Activated CD4-positive, alpha-beta T cell treated with anti-CD3 and anti-CD28 coated beads for 24 hours (primary cell): ENCODE data around the gene ZYX.

Experiments
- DNase-seq, 2 donors: peaks; one replicate each; pipeline ENCODE4 v3.0.0-alpha.2; 2020; ENCODE audit warnings: low read depth in 2 of 2

The ZYX gene

DNA sequence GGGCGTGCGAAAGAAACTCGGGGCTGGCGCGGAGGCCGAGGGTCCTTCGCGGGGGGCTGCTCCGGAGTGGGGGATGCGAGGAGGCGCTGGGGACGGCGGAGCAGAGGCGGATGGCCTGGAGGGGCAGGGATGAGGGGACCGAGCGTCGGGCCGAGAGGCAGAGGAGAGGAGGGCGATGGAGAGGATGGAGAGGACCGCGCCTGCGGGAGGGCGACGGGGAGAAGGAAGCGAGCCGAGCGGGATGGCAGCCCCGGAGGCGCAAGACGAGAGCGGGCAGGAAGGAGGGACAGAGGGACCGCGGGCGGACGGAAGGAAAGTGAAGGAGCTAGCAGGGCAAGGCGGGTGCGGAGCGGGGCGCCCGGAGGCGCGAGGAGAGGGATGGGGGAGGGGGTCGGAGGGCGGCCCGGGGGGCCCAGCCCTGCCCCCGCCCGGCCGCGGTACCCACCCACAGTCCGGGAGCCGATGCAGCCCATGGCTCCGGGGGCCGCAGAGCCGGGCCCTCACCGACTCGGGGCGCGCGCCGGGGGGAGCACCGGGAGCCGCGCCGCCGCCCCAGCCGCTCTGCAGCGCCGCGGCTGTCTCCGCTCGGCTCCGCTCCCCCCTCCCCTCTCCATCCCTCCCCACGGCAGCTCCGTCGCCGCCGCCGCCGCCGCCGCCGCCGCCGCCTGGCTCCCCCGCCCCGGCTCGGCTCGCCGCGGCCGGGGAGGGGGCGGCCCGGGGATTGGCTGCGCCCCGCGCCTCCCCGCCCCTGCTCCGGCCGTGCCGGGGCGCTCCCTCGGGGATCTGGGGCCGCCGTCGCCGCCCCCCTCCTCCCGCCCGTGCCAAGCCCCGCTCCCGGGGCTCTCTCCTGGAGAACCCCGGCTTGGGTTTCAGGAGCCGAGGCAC is 18.8 kb upstream of the ZYX start, which contains the start of gene FAM131B:
Gene FAM131B, minus strand, starts transcription at position 583 of the 885 bp plus-strand sequence. Its CDS starts 110 bp downstream, at position 473.
- DNase-seq = no peak

GRCh38 chr7:143363016-143363937 is 17.9 kb upstream of the ZYX start:
- no peak for DNase-seq

DNA sequence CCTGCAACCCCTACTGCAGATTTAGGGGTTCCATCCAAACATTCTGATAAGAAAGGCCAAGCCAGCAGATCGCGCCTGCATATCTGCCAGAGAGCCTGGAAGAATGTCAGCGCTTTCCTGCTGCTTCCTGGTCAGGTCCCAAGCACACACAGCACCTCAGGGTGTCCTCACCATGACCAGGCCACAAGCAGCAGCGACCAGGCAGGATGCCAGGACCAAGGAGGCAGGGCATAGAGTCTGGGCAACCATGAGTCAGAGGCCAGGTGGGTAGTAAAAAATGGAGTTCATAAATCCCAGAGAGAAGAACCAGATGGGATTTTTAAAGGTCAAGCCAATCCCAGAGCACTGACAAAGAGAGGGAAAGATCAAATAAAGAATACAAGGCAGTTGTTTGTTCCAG is 13.2 kb upstream of the ZYX start:
- DNase-seq = no peak

DNA sequence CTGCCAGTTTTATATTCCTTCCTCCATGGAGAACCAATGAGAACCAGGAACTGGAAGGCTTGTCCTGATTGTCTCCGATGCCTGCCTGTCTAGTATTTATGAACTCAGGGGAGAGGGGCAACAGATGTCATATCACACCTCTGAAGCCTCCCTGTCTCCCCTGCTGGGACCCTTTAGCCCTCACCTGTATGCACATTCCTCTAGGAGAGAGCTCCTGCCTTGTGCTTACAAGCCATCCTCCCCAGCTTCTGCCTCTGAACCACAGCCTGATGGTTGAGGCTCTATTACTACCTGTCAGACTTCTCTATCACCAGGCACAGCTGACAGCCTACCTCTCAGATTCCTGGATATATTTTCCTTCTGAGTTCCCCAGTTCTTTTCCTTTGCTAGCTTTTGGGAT is 12.8 kb upstream of the ZYX start:
- DNase-seq = no peak

GRCh38 chr7:143369678-143370651 is 11.2 kb upstream of the ZYX start:
- DNase-seq = no peak

DNA sequence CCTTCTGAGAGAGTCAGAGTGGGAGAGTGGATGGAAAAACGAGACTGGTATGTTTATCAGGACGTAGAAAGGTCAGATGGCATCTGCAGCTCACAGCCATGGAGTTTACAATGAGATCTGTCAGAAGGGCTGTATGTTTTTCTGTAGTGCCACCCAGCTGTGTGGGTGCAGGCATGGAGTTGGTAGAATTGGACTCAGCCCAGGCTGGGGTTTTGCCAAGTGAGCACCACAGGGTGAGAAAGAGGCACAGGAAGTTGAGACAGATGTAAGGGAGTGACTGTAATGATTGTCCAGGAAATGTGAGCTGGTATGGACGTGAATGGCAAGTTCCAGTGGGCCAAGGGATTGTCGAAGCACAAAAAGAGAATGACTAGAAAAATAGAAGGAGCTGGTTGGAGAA is 9.1 kb upstream of the ZYX start:
- DNase-seq = no peak

DNA sequence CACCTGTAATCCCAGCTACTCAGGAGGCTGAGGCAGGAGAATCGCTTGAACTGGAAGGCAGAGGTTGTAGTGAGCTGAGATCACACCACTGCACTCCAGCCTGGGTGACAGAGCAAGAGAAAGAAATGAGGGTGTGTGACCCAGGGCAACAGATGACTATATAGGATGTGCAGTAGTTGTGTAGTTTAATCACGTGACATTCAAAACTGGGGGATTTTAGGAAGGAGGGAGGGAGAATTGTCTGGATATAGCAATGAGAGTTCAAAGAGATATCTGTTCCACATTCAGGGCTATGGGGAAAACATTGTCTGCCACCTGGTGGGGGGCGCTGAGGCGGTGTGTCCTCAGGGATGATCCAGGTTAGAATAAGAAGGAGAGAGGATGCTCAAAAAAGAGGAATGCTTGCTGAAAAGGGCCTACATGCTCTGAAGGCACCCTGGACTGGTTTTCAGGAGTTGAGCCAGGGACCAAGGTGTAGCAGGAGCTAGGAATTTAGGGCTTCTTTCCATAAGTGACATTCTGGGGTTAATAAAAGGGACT is 7.8 kb upstream of the ZYX start:
- no peak for DNase-seq

DNA sequence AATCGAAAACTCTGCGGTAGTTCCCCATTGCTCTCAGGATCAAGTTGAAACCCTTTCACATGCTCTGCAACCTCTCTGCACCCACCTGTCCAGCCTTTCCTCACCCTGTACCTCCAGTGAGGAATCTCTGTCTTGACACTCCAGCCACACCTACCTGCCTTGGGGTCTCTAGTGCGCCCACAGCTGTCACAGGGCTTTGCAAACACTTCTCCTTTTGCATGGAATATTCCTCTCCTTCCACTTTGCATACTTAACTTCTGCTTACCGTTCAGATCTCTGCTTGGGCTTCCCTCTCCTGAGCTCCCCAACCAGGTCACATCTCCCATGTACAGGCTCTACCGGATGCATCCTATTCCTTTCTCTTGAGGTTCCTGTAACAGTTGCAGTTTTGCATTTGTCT is 6.6 kb upstream of the ZYX start:
- DNase-seq = no peak

GRCh38 chr7:143375298-143376034 is 5.7 kb upstream of the ZYX start:
- no peak for DNase-seq

DNA sequence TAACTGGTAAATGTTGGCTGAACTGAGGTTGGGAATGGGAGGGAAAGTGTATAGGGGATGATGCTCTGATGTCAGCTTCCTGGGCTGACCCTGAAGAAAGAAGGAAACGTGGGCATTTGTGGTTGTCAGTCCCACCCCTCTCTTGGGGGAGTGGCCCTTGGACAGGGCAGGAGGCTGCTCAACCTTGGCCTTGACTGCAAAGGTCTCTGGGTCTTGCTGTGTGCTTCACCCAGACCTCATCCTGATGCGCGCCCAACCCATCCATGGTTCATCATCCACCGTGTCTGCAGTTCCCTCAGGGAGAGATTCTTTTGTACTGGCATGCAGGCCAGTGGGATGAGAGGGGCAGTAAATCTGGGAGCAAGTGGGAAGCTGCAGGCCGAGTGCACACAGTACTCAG is 4.7 kb upstream of the ZYX start:
- no peak for DNase-seq

DNA sequence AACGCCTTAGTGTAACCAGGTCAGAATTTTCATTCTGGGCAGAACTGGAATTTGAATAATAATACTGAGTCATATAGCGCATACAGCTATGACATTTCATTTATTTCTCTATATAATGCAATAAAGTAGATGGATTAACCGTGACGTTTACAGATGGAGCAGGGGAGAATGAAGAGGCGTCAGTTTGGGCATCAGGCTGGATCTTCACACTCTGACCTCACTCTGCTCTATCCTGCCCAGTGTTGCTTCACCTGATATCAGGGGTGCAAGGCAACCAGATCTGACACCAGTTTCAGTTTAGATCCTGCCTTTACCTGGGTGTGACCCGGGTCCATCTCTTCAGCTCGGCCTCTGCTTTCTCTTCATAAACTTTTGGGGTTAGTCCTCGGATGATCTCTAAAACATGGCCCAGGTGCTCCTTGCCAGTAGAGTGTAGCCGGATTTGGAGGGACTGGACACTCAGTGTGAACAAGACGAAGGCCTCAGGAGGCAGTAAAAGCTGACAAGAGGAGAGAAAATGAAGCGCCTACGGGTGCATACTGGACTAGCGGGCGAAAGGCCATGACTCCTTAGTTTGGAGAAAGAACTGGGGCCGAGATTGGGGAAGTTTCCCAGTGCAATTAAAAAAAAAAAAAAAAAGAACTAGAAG is 1.4 kb upstream of the ZYX start:
- DNase-seq = no peak

- peak; percentile 84 to 85 for DNase-seq
These were observed 892 bp upstream of the ZYX start for GRCh38 chr7:143380260-143380645.

GRCh38 chr7:143381427-143382125 is 431 bp downstream of the ZYX start:
- DNase-seq = no peak

DNA sequence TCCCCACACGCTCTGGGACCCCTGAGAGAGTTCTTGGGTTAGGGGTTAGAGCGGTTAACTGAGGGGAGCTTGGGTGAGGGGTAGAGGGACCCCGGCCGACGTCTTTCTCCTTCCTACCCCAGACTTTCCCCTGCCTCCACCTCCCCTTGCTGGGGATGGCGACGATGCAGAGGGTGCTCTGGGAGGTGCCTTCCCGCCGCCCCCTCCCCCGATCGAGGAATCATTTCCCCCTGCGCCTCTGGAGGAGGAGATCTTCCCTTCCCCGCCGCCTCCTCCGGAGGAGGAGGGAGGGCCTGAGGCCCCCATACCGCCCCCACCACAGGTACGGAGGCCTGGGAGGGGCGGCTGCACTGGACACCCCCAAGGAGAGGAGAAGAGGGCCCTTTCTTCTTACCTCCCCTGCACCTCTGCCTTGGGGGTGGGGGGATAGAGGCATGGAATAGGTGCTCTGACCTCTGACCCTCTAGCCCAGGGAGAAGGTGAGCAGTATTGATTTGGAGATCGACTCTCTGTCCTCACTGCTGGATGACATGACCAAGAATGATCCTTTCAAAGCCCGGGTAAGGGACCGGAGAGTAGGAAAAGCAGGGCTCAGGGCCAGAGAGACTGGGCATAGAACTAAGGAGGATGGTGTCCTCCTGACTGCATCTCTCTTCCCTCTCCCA is 1.1 kb downstream of the ZYX start:
- no peak for DNase-seq

- DNase-seq = no peak
These were observed 1.9 kb downstream of the ZYX start for GRCh38 chr7:143382791-143383641.

GRCh38 chr7:143383642-143383957 is 2.5 kb downstream of the ZYX start:
- no peak for DNase-seq

- DNase-seq = no peak
These were observed 3.0 kb downstream of the ZYX start for GRCh38 chr7:143384148-143384547.
